Stimulated activated naive CD8-positive, alpha-beta T cell treated with anti-CD3 and anti-CD28 coated beads, Interleukin-15, Interleukin-2, amounts not matched to agents 100 ng/mL and 50 ng/mL, for 24 hours (primary cell): ENCODE data around the gene SULF2.

Experiments used
- H3K27ac Mint-ChIP-seq: one replicate; pipeline ENCODE4 v1.8.0; 2021; ENCODE audit warnings: mild to moderate bottlenecking, mixed read lengths
- H3K27me3 Mint-ChIP-seq: one replicate; pipeline ENCODE4 v1.8.0; 2021; ENCODE audit warnings: mixed read lengths
- H3K36me3 Mint-ChIP-seq: one replicate; pipeline ENCODE4 v1.8.0; 2021; ENCODE audit warnings: low read depth, mixed read lengths
- H3K4me1 Mint-ChIP-seq: one replicate; pipeline ENCODE4 v1.8.0; 2021; ENCODE audit warnings: low read depth, mixed read lengths
- H3K4me3 Mint-ChIP-seq: one replicate; pipeline ENCODE4 v1.8.0; 2021; ENCODE audit warnings: mild to moderate bottlenecking, mixed read lengths
- H3K9me3 Mint-ChIP-seq: one replicate; pipeline ENCODE4 v1.8.0; 2021; ENCODE audit warnings: mixed read lengths

Gene SULF2

DNA sequence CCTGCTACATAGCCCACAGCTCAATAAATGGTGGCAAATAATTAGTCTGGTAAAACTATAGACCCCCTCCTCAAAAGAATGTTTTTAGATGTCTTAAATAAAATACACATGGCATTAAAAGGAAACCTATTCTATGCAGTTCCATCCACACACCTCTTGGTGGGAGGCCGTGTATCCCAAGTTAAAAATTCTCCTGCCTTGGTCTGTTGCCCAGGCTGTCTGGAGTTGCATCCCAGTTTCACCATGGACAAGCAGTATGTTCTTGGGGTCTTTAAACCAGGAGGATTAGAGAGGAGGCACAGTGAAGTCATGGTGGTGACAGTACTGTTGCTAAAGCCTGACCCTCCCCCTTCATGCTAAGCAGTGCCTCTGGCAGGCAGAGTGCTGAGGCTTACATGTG is 95.5 kb downstream of the SULF2 start:
- H3K27ac Mint-ChIP-seq: no peak overlapping the region
- H3K4me3 Mint-ChIP-seq: no peak overlapping the region
- H3K9me3 Mint-ChIP-seq: no peaks in the 10 kb centered on the region
- H3K27me3 Mint-ChIP-seq: peaks cover 4% of the 10 kb centered on the region
- no peaks in the 10 kb centered on the region for H3K36me3 Mint-ChIP-seq
- H3K4me1 Mint-ChIP-seq: no peaks in the 10 kb centered on the region

- no peaks in the 10 kb centered on the region for H3K4me1 Mint-ChIP-seq
- H3K27ac Mint-ChIP-seq: no peak overlapping the region
- no peaks in the 10 kb centered on the region for H3K9me3 Mint-ChIP-seq
- no peak overlapping the region for H3K4me3 Mint-ChIP-seq
- peaks cover 4% of the 10 kb centered on the region for H3K27me3 Mint-ChIP-seq
- no peaks in the 10 kb centered on the region for H3K36me3 Mint-ChIP-seq
Measured at GRCh38 chr20:47688385-47689381, 96.6 kb downstream of the SULF2 start.

DNA sequence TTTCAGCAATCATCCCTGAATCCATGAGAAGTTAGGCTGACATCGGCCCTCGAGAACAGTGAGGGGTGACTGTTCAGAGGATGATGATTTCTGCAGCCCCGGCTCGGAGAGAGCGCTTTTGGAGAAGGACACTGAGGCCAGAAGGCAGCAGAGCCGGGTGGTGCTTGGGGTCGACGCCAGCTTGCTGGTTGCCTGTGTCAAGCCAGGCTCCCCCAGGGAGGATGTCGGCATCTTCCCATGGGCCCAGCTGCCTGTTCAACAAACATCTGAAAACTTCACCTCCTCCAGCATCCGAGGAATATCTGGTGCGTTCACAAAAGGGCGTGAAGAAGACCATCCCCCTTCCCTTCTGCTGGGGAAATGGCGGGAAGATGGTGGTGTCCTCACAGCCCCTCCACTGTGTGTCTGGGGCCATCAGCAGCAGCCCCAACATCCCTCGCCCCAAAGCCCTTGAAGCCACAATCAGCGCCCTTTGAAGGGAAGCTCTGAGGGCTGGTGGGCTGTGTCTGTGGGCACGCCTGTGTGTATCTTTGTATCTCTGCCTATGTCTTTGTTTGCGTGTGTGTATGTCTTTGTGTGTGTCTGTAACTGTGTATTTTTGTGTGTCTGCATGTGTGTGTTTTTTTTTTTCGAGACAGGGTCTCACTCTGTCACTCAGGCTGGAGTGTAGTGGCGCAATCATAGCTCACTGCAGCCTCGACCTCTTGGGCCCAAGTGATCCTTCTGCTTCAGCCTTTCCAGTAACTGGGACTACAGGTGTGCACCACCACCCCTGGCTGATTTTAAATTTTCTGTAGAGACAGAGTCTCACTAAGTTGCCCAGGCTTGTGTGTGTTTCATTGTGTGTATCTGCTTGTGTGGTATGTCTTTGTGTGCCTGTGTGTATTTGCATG is 97.9 kb downstream of the SULF2 start:
- Mint-ChIP-seq H3K36me3 (no peaks in the 10 kb centered on the region), H3K9me3 (no peaks in the 10 kb centered on the region), H3K27ac (no peak overlapping the region), H3K4me1 (no peaks in the 10 kb centered on the region), H3K4me3 (no peak overlapping the region), H3K27me3 (peaks cover 4% of the 10 kb centered on the region)

GRCh38 chr20:47686545-47686944 is 98.7 kb downstream of the SULF2 start:
- Mint-ChIP-seq H3K27me3 (peaks cover 4% of the 10 kb centered on the region), H3K36me3 (no peaks in the 10 kb centered on the region), H3K4me1 (no peaks in the 10 kb centered on the region), H3K9me3 (no peaks in the 10 kb centered on the region), H3K4me3 (no peak overlapping the region), H3K27ac (no peak overlapping the region)

GRCh38 chr20:47684306-47685080 is 100.8 kb downstream of the SULF2 start:
- H3K36me3 Mint-ChIP-seq: no peaks in the 10 kb centered on the region
- no peaks in the 10 kb centered on the region for H3K4me1 Mint-ChIP-seq
- H3K9me3 Mint-ChIP-seq: no peaks in the 10 kb centered on the region
- no peaks in the 10 kb centered on the region for H3K27me3 Mint-ChIP-seq
- no peak overlapping the region for H3K4me3 Mint-ChIP-seq
- no peak overlapping the region for H3K27ac Mint-ChIP-seq

DNA sequence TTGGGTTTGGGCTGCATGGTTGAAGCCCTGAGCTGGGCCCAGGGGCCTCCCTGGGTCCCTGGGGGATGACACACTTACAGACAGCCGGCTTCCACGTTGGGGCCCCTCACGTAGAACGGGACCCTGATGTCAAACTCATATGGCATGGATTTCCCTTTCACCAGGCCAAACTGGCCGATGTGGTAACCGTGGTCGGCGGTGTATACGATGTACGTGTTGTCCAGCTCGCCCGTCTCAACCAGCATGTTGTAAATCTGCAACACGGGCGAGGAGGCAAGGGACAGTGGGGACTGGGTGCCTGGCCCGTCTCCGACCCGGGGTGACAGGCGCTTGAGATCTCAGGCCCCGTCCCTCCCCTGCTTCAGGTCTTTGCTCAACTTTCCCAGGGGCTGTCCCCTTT is 102.4 kb downstream of the SULF2 start:
- H3K4me3 Mint-ChIP-seq: no peak overlapping the region
- no peaks in the 10 kb centered on the region for H3K36me3 Mint-ChIP-seq
- no peaks in the 10 kb centered on the region for H3K4me1 Mint-ChIP-seq
- no peak overlapping the region for H3K27ac Mint-ChIP-seq
- H3K9me3 Mint-ChIP-seq: no peaks in the 10 kb centered on the region
- no peaks in the 10 kb centered on the region for H3K27me3 Mint-ChIP-seq

DNA sequence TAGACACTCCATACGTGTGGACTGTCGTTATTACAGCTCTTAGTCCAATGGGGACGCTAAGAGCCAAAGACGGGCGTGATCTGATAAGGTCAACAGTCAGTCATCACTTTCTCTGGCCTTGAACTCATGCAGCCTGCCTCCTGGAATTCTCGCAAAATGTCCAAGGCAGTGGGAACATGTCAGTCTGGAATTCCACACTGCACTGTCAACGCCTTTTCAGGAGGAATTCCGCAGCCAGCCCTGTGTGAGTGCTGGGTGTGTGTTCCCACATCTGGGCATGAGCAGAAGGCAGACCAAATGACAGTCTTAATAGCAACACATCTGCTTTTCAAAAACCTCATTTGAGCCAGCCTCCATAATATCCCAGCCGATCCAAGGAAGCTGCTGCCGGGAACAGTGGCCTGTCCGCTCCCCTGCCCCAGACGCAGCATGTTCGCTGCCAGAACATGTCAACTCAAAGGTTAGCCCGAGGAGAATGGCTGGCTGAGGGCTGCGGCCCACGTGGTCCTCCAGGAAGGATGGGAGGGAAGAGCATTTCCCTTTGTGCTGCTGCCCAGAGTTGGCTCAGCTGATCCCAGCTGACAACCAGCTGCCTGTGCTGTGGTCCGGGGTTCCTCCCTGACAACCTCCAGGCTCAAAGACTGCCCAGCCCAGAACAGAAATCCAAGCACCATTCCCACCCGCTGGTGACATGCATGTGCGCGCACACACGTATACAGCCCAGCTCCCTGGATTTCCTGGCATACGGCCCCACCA is 103.1 kb downstream of the SULF2 start:
- no peaks in the 10 kb centered on the region for H3K9me3 Mint-ChIP-seq
- H3K27me3 Mint-ChIP-seq: no peaks in the 10 kb centered on the region
- no peaks in the 10 kb centered on the region for H3K36me3 Mint-ChIP-seq
- no peaks in the 10 kb centered on the region for H3K4me1 Mint-ChIP-seq
- no peak overlapping the region for H3K4me3 Mint-ChIP-seq
- H3K27ac Mint-ChIP-seq: no peak overlapping the region

- no peaks in the 10 kb centered on the region for H3K36me3 Mint-ChIP-seq
- H3K27ac Mint-ChIP-seq: no peak overlapping the region
Measured at GRCh38 chr20:47680804-47681529, 104.3 kb downstream of the SULF2 start.

DNA sequence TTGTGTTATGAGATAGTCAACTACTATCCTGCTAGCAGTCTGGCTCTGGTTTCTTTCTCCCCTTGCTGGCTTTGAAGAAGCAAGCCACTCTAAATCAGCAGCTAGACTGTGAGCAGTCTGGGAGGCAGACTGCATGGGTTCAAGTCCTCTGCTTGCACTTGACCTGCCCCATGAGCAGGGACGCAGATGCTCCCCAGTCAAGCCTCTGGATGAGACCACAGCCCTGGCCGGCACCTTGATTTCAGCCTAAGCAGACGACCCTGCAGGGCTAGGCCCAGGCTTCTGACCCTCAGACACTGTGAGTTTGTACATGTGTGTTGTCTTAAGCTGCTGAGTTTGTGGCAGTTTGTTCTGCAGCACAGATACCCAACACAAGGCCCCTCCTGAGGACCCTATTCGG is 105.8 kb downstream of the SULF2 start:
- no peak overlapping the region for H3K4me3 Mint-ChIP-seq
- no peaks in the 10 kb centered on the region for H3K27me3 Mint-ChIP-seq
- no peak overlapping the region for H3K27ac Mint-ChIP-seq
- H3K9me3 Mint-ChIP-seq: no peaks in the 10 kb centered on the region
- no peaks in the 10 kb centered on the region for H3K36me3 Mint-ChIP-seq
- no peaks in the 10 kb centered on the region for H3K4me1 Mint-ChIP-seq

More at GRCh38 chr20:47680804-47681529, 104.3 kb downstream of the SULF2 start:
- Mint-ChIP-seq H3K4me1 (no peaks in the 10 kb centered on the region), H3K9me3 (no peaks in the 10 kb centered on the region), H3K27me3 (no peaks in the 10 kb centered on the region), H3K4me3 (no peak overlapping the region)

DNA sequence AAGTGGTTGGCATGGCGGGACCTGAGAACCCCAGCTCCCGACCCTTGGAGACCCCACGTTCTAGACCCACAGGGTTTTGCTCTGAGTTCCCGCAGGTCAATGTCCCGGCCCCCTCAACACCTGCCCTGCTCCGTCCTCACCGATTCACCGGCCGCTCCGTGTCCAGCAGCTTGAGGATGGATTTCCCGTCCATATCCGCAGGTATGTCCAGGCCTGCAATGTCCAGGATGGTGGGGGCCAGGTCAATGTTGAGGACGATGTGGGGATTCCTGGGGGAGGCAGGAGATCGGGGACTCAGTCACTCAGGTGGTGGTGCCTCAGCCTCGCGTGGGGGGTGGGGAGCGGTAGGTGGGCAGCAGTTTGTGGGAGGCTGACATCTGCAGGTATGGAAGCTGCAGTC is 106.7 kb downstream of the SULF2 start:
- no peaks in the 10 kb centered on the region for H3K4me1 Mint-ChIP-seq
- no peaks in the 10 kb centered on the region for H3K36me3 Mint-ChIP-seq
- H3K9me3 Mint-ChIP-seq: no peaks in the 10 kb centered on the region
- no peaks in the 10 kb centered on the region for H3K27me3 Mint-ChIP-seq
- H3K27ac Mint-ChIP-seq: no peak overlapping the region
- no peak overlapping the region for H3K4me3 Mint-ChIP-seq

- H3K36me3 Mint-ChIP-seq: no peaks in the 10 kb centered on the region
- H3K9me3 Mint-ChIP-seq: no peaks in the 10 kb centered on the region
- H3K4me1 Mint-ChIP-seq: no peaks in the 10 kb centered on the region
- no peak overlapping the region for H3K4me3 Mint-ChIP-seq
- no peaks in the 10 kb centered on the region for H3K27me3 Mint-ChIP-seq
- H3K27ac Mint-ChIP-seq: no peak overlapping the region
Measured at GRCh38 chr20:47677635-47678453, 107.4 kb downstream of the SULF2 start.

- Mint-ChIP-seq H3K27me3 (no peaks in the 10 kb centered on the region), H3K4me3 (no peak overlapping the region), H3K36me3 (no peaks in the 10 kb centered on the region)
Measured at GRCh38 chr20:47676912-47677634, 108.2 kb downstream of the SULF2 start.

More at GRCh38 chr20:47676912-47677634, 108.2 kb downstream of the SULF2 start:
- no peak overlapping the region for H3K27ac Mint-ChIP-seq
- no peaks in the 10 kb centered on the region for H3K9me3 Mint-ChIP-seq
- H3K4me1 Mint-ChIP-seq: no peaks in the 10 kb centered on the region
